Fibroblast of the aortic adventitia (primary cell): ENCODE data around the gene MBTD1. TPM values are rescaled to one million over a fixed set of nuclear protein-coding genes. Genes with fewer than 3 reads are reported as not detected.
"Not testable (repeated sequence)": the region's sequence is repeated elsewhere in the genome, so short reads cannot be mapped to it uniquely, and the experiment has no call there.

ENCODE experiments used
- DNase-seq: peaks from one replicate; pipeline ENCODE4 v3.0.0-alpha.2; 2010; ENCODE audit warnings: low read depth
- H3K4me3 ChIP-seq: 2 replicates; pipeline ENCODE4 v1.5.1; 2011; ENCODE audit warnings: low read depth, mild to moderate bottlenecking, control low read depth, low read length, moderate library complexity
- CTCF ChIP-seq: IDR thresholded peaks from 2 replicates; pipeline ENCODE4 v1.5.1; 2011; ENCODE audit warnings: mild to moderate bottlenecking, low read length, control low read depth, inconsistent platforms; ENCODE audit not compliant: insufficient read depth
- total RNA-seq: library from RNA; depleted of rRNA; stranded (reverse); fragments of >200 nt; gene quantifications from 2 replicates; pipeline ENCODE4 v1.2.3, GENCODE V29; 2012; ENCODE audit warnings: low replicate concordance

MBTD1 gene
- total RNA-seq, 1 donor: 13.1 TPM

- TF ChIP-seq CTCF: no peak
- DNase-seq: no peak
- H3K4me3 ChIP-seq: no peak overlapping the region
Observed at GRCh38 chr17:51279183-51279582, 19.3 kb upstream of the MBTD1 start.

- DNase-seq: peak; percentile 82
- no peak overlapping the region for H3K4me3 ChIP-seq
- no peak for TF ChIP-seq CTCF
Observed at GRCh38 chr17:51275381-51275780, 15.5 kb upstream of the MBTD1 start.

GRCh38 chr17:51272812-51273211, 13.0 kb upstream of the MBTD1 start:
- TF ChIP-seq CTCF: no peak
- no peak for DNase-seq
- no peak overlapping the region for H3K4me3 ChIP-seq

GRCh38 chr17:51270636-51271035, 10.8 kb upstream of the MBTD1 start:
- no peak for DNase-seq
- TF ChIP-seq CTCF: no peak
- H3K4me3 ChIP-seq: no peak overlapping the region

- DNase-seq: no peak
- no peak overlapping the region for H3K4me3 ChIP-seq
- no peak for TF ChIP-seq CTCF
Observed at GRCh38 chr17:51269991-51270390, 10.1 kb upstream of the MBTD1 start.

- DNase-seq, H3K4me3 ChIP-seq: not testable (repeated sequence)
Observed at GRCh38 chr17:51264466-51264865, 4.6 kb upstream of the MBTD1 start.

GRCh38 chr17:51263006-51263405, 3.2 kb upstream of the MBTD1 start:
- TF ChIP-seq CTCF: no peak
- DNase-seq: no peak

More at GRCh38 chr17:51263006-51263405, 3.2 kb upstream of the MBTD1 start:
- H3K4me3 ChIP-seq: no peak overlapping the region
